ENCODE data around the gene CHMP1B. TPM values are rescaled to one million over a fixed set of nuclear protein-coding genes. Genes with fewer than 3 reads are reported as not detected.
A peak's percentile ranks its signal among the peaks of the same experiment; 100 is the strongest.

CHMP1B gene
- total and polyA plus RNA-seq, 8 donors, result 33.4 to 41.8 (median 38.7) TPM

DNA sequence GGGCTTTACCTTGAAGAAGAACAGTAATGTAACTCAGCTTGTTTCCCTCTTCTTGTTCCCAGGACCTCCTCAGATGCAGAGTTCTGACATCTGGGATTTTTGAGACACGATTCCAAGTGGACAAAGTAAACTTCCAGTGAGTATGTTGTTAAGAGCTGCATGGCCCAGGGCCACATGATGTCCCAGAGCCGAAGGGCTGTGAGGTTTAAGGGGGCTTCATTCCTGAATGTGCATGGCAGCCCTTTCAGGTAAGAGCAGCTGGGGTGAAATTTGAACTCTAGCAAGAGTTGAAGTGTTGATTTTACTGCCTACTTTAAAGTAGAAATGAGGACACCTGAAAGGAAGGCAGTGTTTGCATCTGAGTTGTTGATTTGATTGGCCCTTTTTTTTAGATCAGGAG is 13.3 kb downstream of the CHMP1B start:
- no peaks in the 10 kb centered on the region for H3K36me3 ChIP-seq
- H3K4me3 ChIP-seq, result no peak overlapping the region
- peak; percentile 18 for ATAC-seq
- intact Hi-C loops (cut with DNase I), result loop anchor here in 1 of 2 donors (10.0 kb wide), 1 partner anchor 130 kb away; no protein-coding TSS in a partner anchor
- H3K27me3 ChIP-seq, result no peaks in the 10 kb centered on the region
- TF ChIP-seq, protein P1, sequence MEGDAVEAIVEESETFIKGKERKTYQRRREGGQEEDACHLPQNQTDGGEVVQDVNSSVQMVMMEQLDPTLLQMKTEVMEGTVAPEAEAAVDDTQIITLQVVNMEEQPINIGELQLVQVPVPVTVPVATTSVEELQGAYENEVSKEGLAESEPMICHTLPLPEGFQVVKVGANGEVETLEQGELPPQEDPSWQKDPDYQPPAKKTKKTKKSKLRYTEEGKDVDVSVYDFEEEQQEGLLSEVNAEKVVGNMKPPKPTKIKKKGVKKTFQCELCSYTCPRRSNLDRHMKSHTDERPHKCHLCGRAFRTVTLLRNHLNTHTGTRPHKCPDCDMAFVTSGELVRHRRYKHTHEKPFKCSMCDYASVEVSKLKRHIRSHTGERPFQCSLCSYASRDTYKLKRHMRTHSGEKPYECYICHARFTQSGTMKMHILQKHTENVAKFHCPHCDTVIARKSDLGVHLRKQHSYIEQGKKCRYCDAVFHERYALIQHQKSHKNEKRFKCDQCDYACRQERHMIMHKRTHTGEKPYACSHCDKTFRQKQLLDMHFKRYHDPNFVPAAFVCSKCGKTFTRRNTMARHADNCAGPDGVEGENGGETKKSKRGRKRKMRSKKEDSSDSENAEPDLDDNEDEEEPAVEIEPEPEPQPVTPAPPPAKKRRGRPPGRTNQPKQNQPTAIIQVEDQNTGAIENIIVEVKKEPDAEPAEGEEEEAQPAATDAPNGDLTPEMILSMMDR (IDR thresholded peaks at IDR 0.05), result no peak
- no peaks in the 10 kb centered on the region for H3K4me1 ChIP-seq
- no peak overlapping the region for H3K27ac ChIP-seq
- no peaks in the 10 kb centered on the region for H3K9me3 ChIP-seq
- no peak for DNase-seq

DNA sequence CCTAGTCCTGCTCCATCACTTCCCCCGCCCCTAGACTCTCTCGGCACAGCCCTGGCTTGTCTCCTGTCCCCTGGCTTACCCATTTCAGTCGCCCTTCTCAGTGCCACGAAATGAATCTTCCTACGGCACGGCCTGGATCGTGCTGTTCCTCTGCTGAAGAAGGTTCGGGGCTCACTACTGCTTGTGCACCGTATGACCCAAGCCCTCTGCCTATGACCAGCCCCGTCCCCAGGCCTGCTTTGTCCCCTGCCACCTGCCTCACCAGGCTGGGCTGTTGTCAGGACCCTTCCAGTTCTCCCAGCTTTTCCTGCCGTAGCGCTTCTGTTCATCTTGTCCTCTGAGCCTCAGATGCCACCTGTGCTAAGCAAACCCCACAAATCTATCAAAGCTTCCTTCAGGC is 13.9 kb downstream of the CHMP1B start:
- ATAC-seq (no peak), DNase-seq (no peak)
- Histone ChIP-seq H3K36me3 (no peaks in the 10 kb centered on the region), H3K27me3 (no peaks in the 10 kb centered on the region), H3K9me3 (no peaks in the 10 kb centered on the region), H3K4me3 (no peak overlapping the region), H3K4me1 (no peaks in the 10 kb centered on the region), H3K27ac (no peak overlapping the region)
- TF ChIP-seq, protein P1 (IDR thresholded peaks at IDR 0.05), result no peak
- intact Hi-C loops (cut with DNase I), result loop anchor here in 1 of 2 donors (10.0 kb wide), 1 partner anchor 130 kb away; no protein-coding TSS in a partner anchor

DNA sequence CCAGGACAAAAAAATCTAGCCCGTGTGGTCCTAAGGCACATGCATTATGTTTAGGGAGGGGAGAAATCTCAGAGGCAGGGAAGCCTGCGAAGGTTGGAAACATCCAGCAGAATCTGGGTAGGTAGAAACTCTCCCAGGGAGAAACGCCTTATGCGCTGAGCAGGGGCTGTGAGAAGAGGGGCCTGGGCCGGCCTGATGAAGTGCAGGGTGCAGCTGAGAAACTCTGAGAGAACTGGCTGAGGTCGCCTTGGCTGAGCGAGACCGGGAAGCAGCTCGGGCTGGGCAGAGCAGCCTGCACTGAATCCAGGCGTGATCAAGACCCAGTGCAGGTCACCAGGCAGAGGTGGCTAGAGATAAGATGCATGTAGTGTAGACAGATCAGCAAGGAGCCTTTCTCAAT is 15.1 kb downstream of the CHMP1B start:
- H3K4me3 ChIP-seq, result no peak overlapping the region
- no peaks in the 10 kb centered on the region for H3K27me3 ChIP-seq
- TF ChIP-seq, protein P1 (IDR thresholded peaks at IDR 0.05), result no peak
- intact Hi-C loops (cut with DNase I), result loop anchor here in 1 of 2 donors (10.0 kb wide), 1 partner anchor 132 kb away; no protein-coding TSS in a partner anchor
- ATAC-seq, result no peak
- H3K4me1 ChIP-seq, result no peaks in the 10 kb centered on the region
- no peaks in the 10 kb centered on the region for H3K9me3 ChIP-seq
- H3K36me3 ChIP-seq, result no peaks in the 10 kb centered on the region
- H3K27ac ChIP-seq, result no peak overlapping the region
- DNase-seq, result no peak

DNA sequence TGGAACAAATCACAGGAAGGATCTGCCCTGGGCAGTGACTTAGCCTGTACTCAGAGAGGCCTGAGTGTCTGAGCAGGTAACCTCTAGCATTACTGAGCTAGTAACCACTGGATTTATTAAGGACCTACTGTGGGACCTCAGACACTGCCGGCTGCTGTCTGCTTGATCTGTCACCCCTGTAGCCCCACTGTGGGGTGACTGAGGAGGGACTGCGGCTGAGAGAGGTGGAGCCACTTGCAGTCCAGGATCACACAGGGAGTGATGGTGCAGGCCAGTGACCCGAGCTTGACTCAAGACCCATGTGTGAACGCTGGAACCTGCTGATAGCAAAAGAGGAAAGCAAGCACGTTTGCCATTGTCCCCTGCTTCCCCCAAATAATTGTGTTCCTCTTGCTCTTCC is 15.6 kb downstream of the CHMP1B start:
- intact Hi-C loops (cut with DNase I), result loop anchor here in 1 of 2 donors (10.0 kb wide), 1 partner anchor 132 kb away; no protein-coding TSS in a partner anchor
- Histone ChIP-seq H3K4me1 (no peaks in the 10 kb centered on the region), H3K36me3 (no peaks in the 10 kb centered on the region), H3K27ac (no peak overlapping the region), H3K9me3 (no peaks in the 10 kb centered on the region), H3K27me3 (no peaks in the 10 kb centered on the region), H3K4me3 (no peak overlapping the region)
- no peak for ATAC-seq
- TF ChIP-seq, protein P1 (IDR thresholded peaks at IDR 0.05), result no peak
- no peak for DNase-seq

DNA sequence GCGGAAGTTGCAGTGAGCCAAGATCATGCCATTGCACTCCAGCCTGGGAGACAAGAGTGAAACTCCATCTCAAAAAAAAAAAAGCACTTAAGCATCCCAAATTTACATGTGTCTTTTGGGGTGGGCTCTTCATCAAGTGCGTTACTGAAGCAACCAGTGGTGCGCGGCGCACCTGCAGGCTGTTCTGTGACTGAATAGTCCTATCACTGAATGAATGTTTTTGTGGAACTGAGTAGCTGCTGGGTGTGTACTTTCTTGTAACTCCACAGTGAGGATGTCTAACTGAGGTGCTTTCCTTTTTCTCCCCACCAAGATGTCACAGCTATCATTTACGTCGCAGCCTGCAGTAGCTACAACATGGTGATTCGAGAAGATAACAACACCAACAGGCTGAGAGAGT is 17.0 kb downstream of the CHMP1B start:
- H3K27me3 ChIP-seq, result no peaks in the 10 kb centered on the region
- TF ChIP-seq, protein P1 (IDR thresholded peaks at IDR 0.05), result no peak
- no peak for DNase-seq
- H3K4me3 ChIP-seq, result no peak overlapping the region
- H3K36me3 ChIP-seq, result no peaks in the 10 kb centered on the region
- ATAC-seq, result no peak
- H3K4me1 ChIP-seq, result no peaks in the 10 kb centered on the region
- H3K9me3 ChIP-seq, result no peaks in the 10 kb centered on the region
- H3K27ac ChIP-seq, result no peak overlapping the region
- intact Hi-C loops (cut with DNase I), result loop anchor here in 1 of 2 donors (10.0 kb wide), 1 partner anchor 133 kb away; no protein-coding TSS in a partner anchor
